ENCODE measurements around the gene SMDT1.

DNA sequence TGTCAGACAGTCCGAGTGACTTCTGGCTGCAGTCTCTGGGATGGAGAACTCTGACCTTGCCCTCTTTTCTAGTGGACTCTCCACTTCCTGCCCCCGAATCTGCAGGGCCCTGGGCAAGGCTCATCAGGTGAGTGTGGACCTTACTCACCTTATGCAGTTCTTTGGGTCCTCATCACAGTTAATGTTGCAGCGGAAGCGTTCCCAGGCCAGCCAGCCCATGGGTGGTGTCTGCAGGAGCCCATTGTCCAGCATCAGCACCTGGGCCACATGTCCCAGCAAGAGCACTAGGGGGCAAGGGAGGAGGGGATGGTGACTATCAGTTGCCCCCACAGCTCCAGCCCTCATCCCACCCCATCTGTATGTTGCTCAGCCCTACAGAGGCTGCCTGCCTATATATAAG is 11.2 kb upstream of the SMDT1 start:
- TF ChIP-seq GATA3 (IDR thresholded peaks at IDR 0.05; ENCODE audit: low read depth, low read length), result no peak
- TF ChIP-seq GATA2 (IDR thresholded peaks at IDR 0.05; ENCODE audit: low read depth, low read length), result no peak

Measured in SH-SY5Y (cell line).